Adrenal gland (tissue), 12 donors: ENCODE data around the gene OIT3. TPM values are rescaled to one million over a fixed set of nuclear protein-coding genes. Genes with fewer than 3 reads are reported as not detected.

ENCODE experiments used
- DNase-seq, 7 donors: peaks; one replicate each; pipeline ENCODE4 v3.0.0-alpha.2; 2019 to 2020
- H3K27ac ChIP-seq, 5 donors: fragments of 200-600 bp; sonication (generic) in 4 of 5; 1 replicate in 3 of 5; 2 replicates in 2 of 5; pipeline versions ENCODE4 v1.5.1 to v1.8.0; 2016 to 2020; ENCODE audit warnings: mild to moderate bottlenecking in 1 of 5
- H3K27me3 ChIP-seq: fragments of 200-600 bp; 2 replicates; pipeline ENCODE4 v1.8.0; 2021
- H3K36me3 ChIP-seq, 2 donors: fragments of 200-600 bp; replicated peaks in 1 of 2; 1 replicate in 1 of 2; 2 replicates in 1 of 2; pipeline versions ENCODE4 v1.5.1 to v1.8.0; 2018 to 2022
- H3K4me1 ChIP-seq, 2 donors: fragments of 200-600 bp; replicated peaks in 1 of 2; 1 replicate in 1 of 2; 2 replicates in 1 of 2; pipeline versions ENCODE4 v1.5.1 to v1.8.0; 2018 to 2021
- H3K4me3 ChIP-seq, 4 donors: fragments of 200-600 bp; sonication (generic) in 3 of 4; one replicate each; pipeline ENCODE4 v1.5.1; 2016 to 2018
- H3K9me3 ChIP-seq, 3 donors: fragments of 200-600 bp; sonication (generic) in 1 of 3; replicated peaks in 1 of 3; 1 replicate in 2 of 3; 2 replicates in 1 of 3; pipeline versions ENCODE4 v1.5.1 to v1.8.0; 2016 to 2021
- POLR2A ChIP-seq, 2 donors: fragments of 450-650 bp; IDR thresholded peaks; one replicate each; pipeline ENCODE4 v1.6.1; 2017; ENCODE audit warnings: antibody characterized with exemption in 2 of 2, mild to moderate bottlenecking in 2 of 2, moderate library complexity in 1 of 2
- WGBS, 4 donors: extraction: QIAGEN DNeasy Blood & Tissue Kit in 2 of 4; methylation state at CpG; one replicate each; pipeline versions ENCODE4 v1.1.5 to v1.1.7; 2013 to 2017; 5-methylcytosine and 5-hydroxymethylcytosine counted together
- intact Hi-C, 2 donors: fragments of 100-400 bp; cut with DNase I; formaldehyde crosslinking; loops; one replicate each; pipeline versions ENCODE4 v1.14.1 to v1.15.0; 2022 to 2023
- polyA plus RNA-seq, 3 donors: library from polyadenylated mRNA; stranded (reverse); fragments of 200-250 nt in 2 of 3; fragments of 350-450 nt in 1 of 3; fragmentation: Illumina TruSeq in 1 of 3; extraction: RNeasy Lipid Tissue Mini Kit (QIAGEN cat#74804) in 1 of 3; gene quantifications; one replicate each; pipeline ENCODE4 v1.2.3, GENCODE V29; 2013 to 2014
- total RNA-seq, 9 donors: library from RNA; depleted of rRNA in 4 of 9; stranded (reverse); fragments of >200 nt in 4 of 9; fragments of 120-200 nt in 1 of 9; fragmentation: NEBNext Ultra II Directional in 1 of 9; extraction: Animal tissue kit (Norgen Biotek cat#: 25700) in 1 of 9; gene quantifications; one replicate each; pipeline versions ENCODE4 v1.1.0 to v1.2.4, GENCODE V29; 2013 to 2023
- TF ChIP-seq, protein P1 (sequence below), 6 experiments: fragments of 450-650 bp in 4 of 6; fragments of 200-600 bp in 2 of 6; sonication (generic) in 1 of 6; IDR thresholded peaks; 1 replicate in 5 of 6; 2 replicates in 1 of 6; pipeline versions ENCODE4 v1.5.1 to v1.8.0; 2016 to 2021; ENCODE audit warnings: antibody characterized with exemption in 6 of 6, mild to moderate bottlenecking in 2 of 6, moderate library complexity in 1 of 6
- donor health status: healthy with polysubstance abuse.
- donor health status: Bipolar disorder and iron deficiency.
- donor health status: DM: yes; HTN: yes; CAD: no.
- donor health status: DM: no; HTN: no; CAD: no.
- donor health status: DM: no; HTN: no; CAD: no.
- donor health status: DM: yes; HTN: yes; CAD: no.

OIT3 gene
- total and polyA plus RNA-seq, 12 donors: 0.08 to 2.1 (median 0.22) TPM; not detected in 5

DNA sequence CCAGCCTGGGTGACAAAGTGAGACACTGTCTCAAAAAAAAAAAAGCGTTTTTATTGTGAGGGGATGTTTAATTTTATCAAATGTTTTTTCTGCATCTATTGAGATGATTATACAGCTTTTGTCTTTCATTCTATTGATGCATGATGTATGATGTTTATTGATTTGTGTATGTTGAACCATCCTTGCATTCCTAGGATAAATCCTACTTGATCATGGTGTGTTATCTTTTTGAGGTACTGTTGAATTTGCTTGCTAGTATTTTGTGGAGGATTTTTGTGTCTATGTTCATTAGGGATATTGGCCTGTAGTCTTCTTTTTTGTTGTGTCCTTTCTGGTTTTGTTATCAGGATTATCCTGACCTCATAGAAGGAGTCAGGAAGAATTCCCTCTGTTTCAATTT lies 83.3 kb downstream of the OIT3 start:
- TF ChIP-seq, protein P1, sequence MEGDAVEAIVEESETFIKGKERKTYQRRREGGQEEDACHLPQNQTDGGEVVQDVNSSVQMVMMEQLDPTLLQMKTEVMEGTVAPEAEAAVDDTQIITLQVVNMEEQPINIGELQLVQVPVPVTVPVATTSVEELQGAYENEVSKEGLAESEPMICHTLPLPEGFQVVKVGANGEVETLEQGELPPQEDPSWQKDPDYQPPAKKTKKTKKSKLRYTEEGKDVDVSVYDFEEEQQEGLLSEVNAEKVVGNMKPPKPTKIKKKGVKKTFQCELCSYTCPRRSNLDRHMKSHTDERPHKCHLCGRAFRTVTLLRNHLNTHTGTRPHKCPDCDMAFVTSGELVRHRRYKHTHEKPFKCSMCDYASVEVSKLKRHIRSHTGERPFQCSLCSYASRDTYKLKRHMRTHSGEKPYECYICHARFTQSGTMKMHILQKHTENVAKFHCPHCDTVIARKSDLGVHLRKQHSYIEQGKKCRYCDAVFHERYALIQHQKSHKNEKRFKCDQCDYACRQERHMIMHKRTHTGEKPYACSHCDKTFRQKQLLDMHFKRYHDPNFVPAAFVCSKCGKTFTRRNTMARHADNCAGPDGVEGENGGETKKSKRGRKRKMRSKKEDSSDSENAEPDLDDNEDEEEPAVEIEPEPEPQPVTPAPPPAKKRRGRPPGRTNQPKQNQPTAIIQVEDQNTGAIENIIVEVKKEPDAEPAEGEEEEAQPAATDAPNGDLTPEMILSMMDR (IDR thresholded peaks at IDR 0.05): no peak
- TF ChIP-seq POLR2A (IDR thresholded peaks at IDR 0.05): no peak
- no peak for DNase-seq
- Histone ChIP-seq H3K9me3 (peaks cover 0 to 15% (median 12%) of the 10 kb centered on the region in 3 donors), H3K4me1 (no peaks in the 10 kb centered on the region), H3K4me3 (no peak overlapping the region), H3K27ac (no peak overlapping the region), H3K27me3 (no peaks in the 10 kb centered on the region), H3K36me3 (no peaks in the 10 kb centered on the region)
- intact Hi-C loops: no loop called here
- 71 to 93% (median 79%) methylated on average over 1 of the region's 1 CpG for WGBS, 4 donors

DNA sequence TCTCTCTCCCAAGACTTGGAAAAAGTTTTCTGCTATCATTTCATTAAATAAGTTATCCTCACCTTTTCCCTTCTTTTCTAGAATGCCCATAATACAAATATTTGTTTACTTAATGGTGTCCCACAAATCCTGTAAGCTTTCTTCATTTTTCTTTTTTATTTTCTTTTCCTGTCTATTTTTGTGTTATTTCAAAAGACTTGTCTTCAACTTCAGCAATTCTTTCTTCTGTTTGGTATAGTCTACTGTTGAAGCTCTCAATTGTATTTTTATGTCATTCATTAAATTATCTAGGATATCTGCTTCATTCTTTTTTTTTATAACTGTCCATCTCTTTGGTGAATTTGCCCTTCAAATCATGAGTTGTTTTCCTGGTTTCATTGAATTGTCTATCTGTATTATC lies 86.2 kb downstream of the OIT3 start:
- Histone ChIP-seq H3K9me3 (peaks cover 0 to 15% (median 12%) of the 10 kb centered on the region in 3 donors), H3K4me3 (no peak overlapping the region), H3K4me1 (no peaks in the 10 kb centered on the region)

GRCh38 chr10:72980348-72980747 lies 86.8 kb downstream of the OIT3 start:
- WGBS, 4 donors: 94 to 100% (median 95%) methylated on average over 1 to 2 of the region's 2 CpGs
- no peak for DNase-seq
- H3K9me3 ChIP-seq: peaks cover 0 to 15% (median 12%) of the 10 kb centered on the region in 3 donors
- no peaks in the 10 kb centered on the region for H3K27me3 ChIP-seq
- H3K27ac ChIP-seq: no peak overlapping the region
- H3K4me1 ChIP-seq: no peaks in the 10 kb centered on the region
- TF ChIP-seq, protein P1 (IDR thresholded peaks at IDR 0.05): no peak
- TF ChIP-seq POLR2A (IDR thresholded peaks at IDR 0.05): no peak
- no peak overlapping the region for H3K4me3 ChIP-seq
- H3K36me3 ChIP-seq: no peaks in the 10 kb centered on the region
- intact Hi-C loops: no loop called here

More for the DNA sequence above, 86.2 kb downstream of the OIT3 start:
- intact Hi-C loops: no loop called here
- Histone ChIP-seq H3K27ac (no peak overlapping the region), H3K27me3 (no peaks in the 10 kb centered on the region), H3K36me3 (no peaks in the 10 kb centered on the region)
- TF ChIP-seq, protein P1 (IDR thresholded peaks at IDR 0.05): no peak
- TF ChIP-seq POLR2A (IDR thresholded peaks at IDR 0.05): no peak
- DNase-seq: no peak

DNA sequence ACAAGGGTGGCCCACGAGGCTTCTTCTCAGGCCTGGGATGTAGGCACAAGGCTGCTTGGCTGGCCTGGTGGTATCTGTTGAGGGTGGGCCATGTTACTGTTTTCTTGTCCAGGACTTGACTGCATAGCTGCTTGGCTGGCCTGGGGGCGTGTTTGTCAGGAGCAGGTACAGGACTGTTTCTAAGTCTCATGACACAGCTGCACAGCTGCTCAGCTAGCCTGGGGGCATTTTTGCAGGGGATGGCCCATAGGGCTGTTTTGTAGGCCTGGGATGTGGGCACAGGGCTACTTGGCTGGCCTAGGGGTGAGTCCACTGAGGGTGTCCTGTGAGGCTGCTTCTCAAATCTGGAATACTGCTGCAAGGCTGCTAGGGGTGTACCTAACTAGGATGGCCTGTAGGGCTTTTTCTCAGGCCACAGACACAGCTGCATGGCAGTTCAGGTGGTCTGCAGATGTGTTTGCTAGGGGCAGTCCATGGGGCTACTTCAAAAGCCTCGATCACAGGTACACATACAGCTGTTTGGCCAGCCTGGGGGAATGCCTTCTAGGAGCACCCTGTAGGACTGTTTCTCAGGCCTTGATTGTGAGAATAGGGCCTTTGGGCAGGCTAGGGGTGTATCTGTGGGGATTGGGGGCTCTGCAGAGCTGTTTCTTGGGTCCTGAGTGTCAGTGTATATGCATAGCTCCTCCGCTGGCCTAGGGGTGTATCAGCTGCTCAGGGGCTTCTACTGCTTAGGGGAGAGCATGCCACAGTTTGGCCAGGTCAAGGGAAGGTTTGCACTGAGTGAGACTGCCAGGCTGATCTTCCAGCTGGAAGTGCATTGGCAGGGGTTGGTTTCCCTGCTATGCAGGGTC lies 87.7 kb downstream of the OIT3 start:
- no peak for DNase-seq
- Histone ChIP-seq H3K4me3 (no peak overlapping the region), H3K4me1 (no peaks in the 10 kb centered on the region), H3K27me3 (no peaks in the 10 kb centered on the region), H3K9me3 (peaks cover 0 to 12% (median 10%) of the 10 kb centered on the region in 3 donors), H3K36me3 (no peaks in the 10 kb centered on the region), H3K27ac (no peak overlapping the region)
- WGBS, 4 donors: 77 to 92% (median 85%) methylated on average over 2 to 4 of the region's 4 CpGs
- no peak for TF ChIP-seq POLR2A (IDR thresholded peaks at IDR 0.05)
- TF ChIP-seq, protein P1 (IDR thresholded peaks at IDR 0.05): no peak
- intact Hi-C loops: no loop called here
